ENCODE data around the gene SORCS2. TPM values are rescaled to one million over a fixed set of nuclear protein-coding genes. Genes with fewer than 3 reads are reported as not detected.

The SORCS2 gene
- total and polyA plus RNA-seq, 2 of the 8 experiments (the other 6 are each of a cell fraction or from before 2014, with no cell fraction given) = 0.36 to 1.8 TPM

GRCh38 chr4:7166237-7166636 lies 26.1 kb upstream of the SORCS2 start (continued):
- TF ChIP-seq SIN3A (conservative IDR thresholded peaks at IDR 0.05 in 1 of 2, IDR thresholded peaks at IDR 0.05 in 1 of 2; ENCODE audit: low read depth in 1 of 2, low read length in 2 of 2) (no peak), TCF12 (IDR thresholded peaks at IDR 0.05; ENCODE audit: low read depth, low read length) (no peak)
